Measurements from ENCODE around the gene SIAH1. TPM values are rescaled to one million over a fixed set of nuclear protein-coding genes. Genes with fewer than 3 reads are reported as not detected.
"Not testable (repeated sequence)": the region's sequence is repeated elsewhere in the genome, so short reads cannot be mapped to it uniquely, and the experiment has no call there.

The SIAH1 gene
- polyA plus RNA-seq, 1 donor (not counting 4 experiments of a cell fraction or from before 2014, with no cell fraction given), result 19.0 TPM

DNA sequence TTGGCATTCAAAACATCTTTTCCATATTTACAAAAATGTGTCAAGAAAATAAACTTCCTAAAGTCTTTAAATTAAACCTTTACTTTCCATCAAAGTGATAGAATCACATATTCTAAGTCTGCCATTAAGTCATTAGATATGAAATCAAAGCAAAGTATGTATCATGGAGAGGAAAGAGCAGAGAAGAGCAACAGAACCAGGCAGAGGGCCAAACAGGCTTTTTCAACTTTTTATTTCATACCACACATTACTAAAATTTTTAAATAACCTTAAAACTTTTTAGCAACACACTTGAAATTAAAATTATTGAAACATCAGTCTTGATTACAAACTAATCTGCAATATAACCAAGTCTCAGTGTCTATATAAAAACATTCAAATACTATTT, 13.8 kb downstream of the SIAH1 start:
- Histone ChIP-seq H3K4me2 (ENCODE audit: control insufficient read depth, extremely low read depth, insufficient read depth, low read depth, low read length) (no peak overlapping the region), H3K4me1 (ENCODE audit: control insufficient read depth, extremely low read depth, insufficient read depth, low read length) (peaks cover 31% of the 10 kb centered on the region), H3K4me3 (ENCODE audit: control insufficient read depth in 2 of 3, extremely low read depth in 1 of 3, insufficient read depth in 2 of 3, low read depth in 1 of 3, low read length in 3 of 3) (no peak overlapping the region), H2AFZ (ENCODE audit: control insufficient read depth, low read length) (no peak overlapping the region), H3K9ac (ENCODE audit: control insufficient read depth, extremely low read depth, insufficient read depth, low read length) (no peak overlapping the region), H3K9me1 (ENCODE audit: control insufficient read depth, extremely low read depth, insufficient read depth, low read length) (no peaks in the 10 kb centered on the region), H3K27ac (ENCODE audit: control insufficient read depth, insufficient read depth, low read length) (no peak overlapping the region), H3K79me2 (ENCODE audit: control insufficient read depth, insufficient read depth, low read length) (peaks cover 96% of the 10 kb centered on the region), H3K9me3 (ENCODE audit: control insufficient read depth, low read depth, low read length) (no peaks in the 10 kb centered on the region), H3K27me3 (ENCODE audit: control insufficient read depth, extremely low read depth, insufficient read depth, low read length) (no peaks in the 10 kb centered on the region), H3K36me3 (ENCODE audit: control insufficient read depth in 2 of 2, extremely low read depth in 1 of 2, insufficient read depth in 2 of 2, low read length in 2 of 2) (no peaks in the 10 kb centered on the region), H4K20me1 (ENCODE audit: control insufficient read depth, extremely low read depth, insufficient read depth, low read length) (no peaks in the 10 kb centered on the region)
- TF ChIP-seq, protein P1, sequence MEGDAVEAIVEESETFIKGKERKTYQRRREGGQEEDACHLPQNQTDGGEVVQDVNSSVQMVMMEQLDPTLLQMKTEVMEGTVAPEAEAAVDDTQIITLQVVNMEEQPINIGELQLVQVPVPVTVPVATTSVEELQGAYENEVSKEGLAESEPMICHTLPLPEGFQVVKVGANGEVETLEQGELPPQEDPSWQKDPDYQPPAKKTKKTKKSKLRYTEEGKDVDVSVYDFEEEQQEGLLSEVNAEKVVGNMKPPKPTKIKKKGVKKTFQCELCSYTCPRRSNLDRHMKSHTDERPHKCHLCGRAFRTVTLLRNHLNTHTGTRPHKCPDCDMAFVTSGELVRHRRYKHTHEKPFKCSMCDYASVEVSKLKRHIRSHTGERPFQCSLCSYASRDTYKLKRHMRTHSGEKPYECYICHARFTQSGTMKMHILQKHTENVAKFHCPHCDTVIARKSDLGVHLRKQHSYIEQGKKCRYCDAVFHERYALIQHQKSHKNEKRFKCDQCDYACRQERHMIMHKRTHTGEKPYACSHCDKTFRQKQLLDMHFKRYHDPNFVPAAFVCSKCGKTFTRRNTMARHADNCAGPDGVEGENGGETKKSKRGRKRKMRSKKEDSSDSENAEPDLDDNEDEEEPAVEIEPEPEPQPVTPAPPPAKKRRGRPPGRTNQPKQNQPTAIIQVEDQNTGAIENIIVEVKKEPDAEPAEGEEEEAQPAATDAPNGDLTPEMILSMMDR (optimal IDR thresholded peaks at IDR 0.05 in 1 of 3, IDR thresholded peaks at IDR 0.05 in 1 of 3, conservative IDR thresholded peaks at IDR 0.05 in 1 of 3; ENCODE audit: extremely low read depth in 1 of 3, insufficient read depth in 2 of 3, low read length in 3 of 3), result no peak
- FAIRE-seq (no peak), DNase-seq (ENCODE audit: low read depth, low spot score) (no peak)
- dilution Hi-C loops (cut with MboI; ENCODE audit: extremely low pct_ligation_motif_present, low sequenced_read_pairs), result loop anchor here (25.0 kb wide), 1 partner anchor 141 kb away; no protein-coding TSS in a partner anchor

DNA sequence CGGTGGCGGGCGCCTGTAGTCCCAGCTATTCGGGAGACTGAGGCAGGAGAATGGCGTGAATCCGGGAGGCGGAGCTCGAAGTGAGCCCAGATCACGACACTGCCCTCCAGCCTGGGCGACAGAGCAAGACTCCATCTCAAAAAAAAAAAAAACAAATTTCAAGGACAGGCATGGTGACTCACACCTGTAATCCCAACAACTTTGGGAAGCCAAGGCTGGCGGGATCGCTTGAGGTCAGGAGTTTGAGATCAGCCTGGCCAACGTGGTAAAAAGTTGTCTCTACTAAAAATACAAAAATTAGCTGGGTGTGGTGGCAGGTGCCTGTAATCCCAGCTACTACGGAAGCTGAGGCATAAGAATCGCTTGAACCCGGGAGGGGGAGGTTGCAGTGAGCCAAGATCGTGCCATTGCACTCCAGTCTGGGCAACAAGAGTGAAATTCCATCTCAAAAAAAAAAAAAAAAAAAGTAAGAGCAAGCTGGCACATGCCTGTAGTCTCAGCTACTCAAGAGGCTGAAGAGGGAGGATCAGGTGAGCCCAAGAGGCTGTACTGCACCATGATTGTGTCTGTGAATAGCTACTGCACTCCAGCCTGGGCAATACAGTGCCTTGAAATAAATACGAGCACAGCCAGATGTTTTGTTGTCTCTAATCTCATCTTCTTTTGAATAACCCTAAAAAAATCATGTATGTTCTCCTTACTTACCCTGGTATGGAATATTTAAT, 14.4 kb downstream of the SIAH1 start:
- H4K20me1 ChIP-seq (ENCODE audit: control insufficient read depth, extremely low read depth, insufficient read depth, low read length); H3K27me3 ChIP-seq (ENCODE audit: control insufficient read depth, extremely low read depth, insufficient read depth, low read length); H3K9me3 ChIP-seq (ENCODE audit: control insufficient read depth, low read depth, low read length); H3K4me3 ChIP-seq (ENCODE audit: control insufficient read depth in 2 of 3, extremely low read depth in 1 of 3, insufficient read depth in 2 of 3, low read depth in 1 of 3, low read length in 3 of 3); DNase-seq (ENCODE audit: low read depth, low spot score); H3K9me1 ChIP-seq (ENCODE audit: control insufficient read depth, extremely low read depth, insufficient read depth, low read length); H3K36me3 ChIP-seq (ENCODE audit: control insufficient read depth in 2 of 2, extremely low read depth in 1 of 2, insufficient read depth in 2 of 2, low read length in 2 of 2); H3K9ac ChIP-seq (ENCODE audit: control insufficient read depth, extremely low read depth, insufficient read depth, low read length); H2AFZ ChIP-seq (ENCODE audit: control insufficient read depth, low read length); H3K27ac ChIP-seq (ENCODE audit: control insufficient read depth, insufficient read depth, low read length); H3K4me2 ChIP-seq (ENCODE audit: control insufficient read depth, extremely low read depth, insufficient read depth, low read depth, low read length): not testable (repeated sequence)
- dilution Hi-C loops (cut with MboI; ENCODE audit: extremely low pct_ligation_motif_present, low sequenced_read_pairs), result loop anchor here (25.0 kb wide), 1 partner anchor 141 kb away; no protein-coding TSS in a partner anchor
- peak; percentile 60 for FAIRE-seq
- peaks cover 92% of the 10 kb centered on the region for H3K79me2 ChIP-seq (ENCODE audit: control insufficient read depth, insufficient read depth, low read length)
- peaks cover 31% of the 10 kb centered on the region for H3K4me1 ChIP-seq (ENCODE audit: control insufficient read depth, extremely low read depth, insufficient read depth, low read length)

DNA sequence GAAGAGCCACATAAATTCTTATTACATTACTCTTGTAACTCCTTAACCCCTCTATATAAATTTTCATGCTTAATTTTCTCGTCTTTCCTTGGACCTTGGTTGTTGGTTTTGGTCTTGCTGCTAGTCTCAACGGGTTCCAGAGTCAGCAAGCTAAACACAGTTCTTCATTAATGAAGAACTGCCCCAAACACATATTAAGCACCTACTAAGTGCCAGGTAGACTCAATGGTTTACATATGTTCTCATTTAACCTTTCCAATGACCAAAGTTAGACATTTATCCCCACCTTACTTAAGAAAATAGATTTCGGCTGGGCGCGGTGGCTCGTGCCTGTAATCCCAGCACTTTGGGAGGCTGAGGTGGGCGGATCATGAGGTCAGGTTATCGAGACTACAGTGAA, 15.0 kb downstream of the SIAH1 start:
- H3K36me3 ChIP-seq (ENCODE audit: control insufficient read depth in 2 of 2, extremely low read depth in 1 of 2, insufficient read depth in 2 of 2, low read length in 2 of 2), result no peaks in the 10 kb centered on the region
- no peak for DNase-seq (ENCODE audit: low read depth, low spot score)
- H3K9ac ChIP-seq (ENCODE audit: control insufficient read depth, extremely low read depth, insufficient read depth, low read length), result no peak overlapping the region
- H3K27ac ChIP-seq (ENCODE audit: control insufficient read depth, insufficient read depth, low read length), result no peak overlapping the region
- no peak overlapping the region for H2AFZ ChIP-seq (ENCODE audit: control insufficient read depth, low read length)
- H3K4me1 ChIP-seq (ENCODE audit: control insufficient read depth, extremely low read depth, insufficient read depth, low read length), result peaks cover 34% of the 10 kb centered on the region
- no peaks in the 10 kb centered on the region for H3K9me3 ChIP-seq (ENCODE audit: control insufficient read depth, low read depth, low read length)
- TF ChIP-seq, protein P1 (optimal IDR thresholded peaks at IDR 0.05 in 1 of 3, IDR thresholded peaks at IDR 0.05 in 1 of 3, conservative IDR thresholded peaks at IDR 0.05 in 1 of 3; ENCODE audit: extremely low read depth in 1 of 3, insufficient read depth in 2 of 3, low read length in 3 of 3), result no peak
- TF ChIP-seq EZH2 (IDR thresholded peaks at IDR 0.05; ENCODE audit: low read length), result no peak
- no peaks in the 10 kb centered on the region for H3K9me1 ChIP-seq (ENCODE audit: control insufficient read depth, extremely low read depth, insufficient read depth, low read length)
- no peaks in the 10 kb centered on the region for H3K27me3 ChIP-seq (ENCODE audit: control insufficient read depth, extremely low read depth, insufficient read depth, low read length)
- no peak overlapping the region for H3K4me2 ChIP-seq (ENCODE audit: control insufficient read depth, extremely low read depth, insufficient read depth, low read depth, low read length)
- FAIRE-seq, result no peak
- dilution Hi-C loops (cut with MboI; ENCODE audit: extremely low pct_ligation_motif_present, low sequenced_read_pairs), result loop anchor here (25.0 kb wide), 1 partner anchor 142 kb away; no protein-coding TSS in a partner anchor
- no peak overlapping the region for H3K4me3 ChIP-seq (ENCODE audit: control insufficient read depth in 2 of 3, extremely low read depth in 1 of 3, insufficient read depth in 2 of 3, low read depth in 1 of 3, low read length in 3 of 3)
- no peaks in the 10 kb centered on the region for H4K20me1 ChIP-seq (ENCODE audit: control insufficient read depth, extremely low read depth, insufficient read depth, low read length)
- H3K79me2 ChIP-seq (ENCODE audit: control insufficient read depth, insufficient read depth, low read length), result peaks cover 90% of the 10 kb centered on the region
